Neuronal stem cell (in vitro differentiated cells): ENCODE results near the gene ATG4D. TPM values are rescaled to one million over a fixed set of nuclear protein-coding genes. Genes with fewer than 3 reads are reported as not detected.

Source experiments
- small RNA-seq: library from polyadenylated mRNA; stranded (forward); fragments of <200 nt; extraction: miRNeasy Mini kit (QIAGEN cat#:217004); gene quantifications from one replicate; pipeline ENCODE3, GENCODE V24; 2013; ENCODE audit not compliant: insufficient read depth

ATG4D gene

Small RNAs within 50 kb of the gene (small RNA-seq; reads per million reads assigned to genes)
- not detected for gene MIR1238
- gene RNU7-140P: not detected
